ENCODE data around the gene PRKG1. TPM values are rescaled to one million over a fixed set of nuclear protein-coding genes. Genes with fewer than 3 reads are reported as not detected.
A peak's percentile ranks its signal among the peaks of the same experiment; 100 is the strongest.

PRKG1 gene
- total RNA-seq, 1 donor from 2014 or later, result 26.4 TPM

DNA sequence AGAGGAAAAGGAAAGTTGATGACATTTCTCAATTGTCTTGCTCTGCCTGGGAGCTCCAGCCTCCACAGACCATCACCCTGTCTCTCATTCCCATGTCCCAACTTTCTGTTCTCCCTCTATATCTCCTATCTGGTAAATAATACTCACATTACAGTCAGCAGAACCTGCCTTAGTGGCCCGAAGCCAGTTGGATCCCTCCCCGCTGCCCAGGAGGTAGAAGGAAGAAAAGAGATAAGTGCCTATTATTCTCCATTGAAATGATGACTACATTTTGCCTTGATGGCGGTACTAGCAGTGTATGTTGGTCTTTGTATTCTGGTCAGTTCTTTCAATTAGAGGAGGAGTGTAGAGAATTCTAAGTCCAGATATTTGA is 533.2 kb downstream of the PRKG1 start:
- no peak overlapping the region for H3K4me3 Mint-ChIP-seq
- H3K27ac ChIP-seq, result peak overlapping the region; percentile 43
- no peaks in the 10 kb centered on the region for H4K20me1 ChIP-seq (ENCODE audit: low read depth)
- H3K27me3 Mint-ChIP-seq (ENCODE audit: insufficient read depth, low read depth), result peaks cover 3% of the 10 kb centered on the region
- H3K4me1 ChIP-seq, result peaks cover 39% of the 10 kb centered on the region
- no peak overlapping the region for H3K9ac ChIP-seq
- H3K9me3 Mint-ChIP-seq, result peaks cover 8% of the 10 kb centered on the region
- no peak overlapping the region for H2AFZ ChIP-seq (replicated peaks)
- DNase-seq (ENCODE audit: low spot score), result peak; percentile 27
- H3K36me3 Mint-ChIP-seq, result no peaks in the 10 kb centered on the region
- peak overlapping the region; percentile 26 for H3K4me2 ChIP-seq
- H3F3A ChIP-seq (ENCODE audit: low read depth), result peaks cover 37% of the 10 kb centered on the region
- TF ChIP-seq EZH2phosphoT487 (IDR thresholded peaks at IDR 0.05) (no peak), EZH2 (IDR thresholded peaks at IDR 0.05) (no peak)
- TF ChIP-seq, protein P1, sequence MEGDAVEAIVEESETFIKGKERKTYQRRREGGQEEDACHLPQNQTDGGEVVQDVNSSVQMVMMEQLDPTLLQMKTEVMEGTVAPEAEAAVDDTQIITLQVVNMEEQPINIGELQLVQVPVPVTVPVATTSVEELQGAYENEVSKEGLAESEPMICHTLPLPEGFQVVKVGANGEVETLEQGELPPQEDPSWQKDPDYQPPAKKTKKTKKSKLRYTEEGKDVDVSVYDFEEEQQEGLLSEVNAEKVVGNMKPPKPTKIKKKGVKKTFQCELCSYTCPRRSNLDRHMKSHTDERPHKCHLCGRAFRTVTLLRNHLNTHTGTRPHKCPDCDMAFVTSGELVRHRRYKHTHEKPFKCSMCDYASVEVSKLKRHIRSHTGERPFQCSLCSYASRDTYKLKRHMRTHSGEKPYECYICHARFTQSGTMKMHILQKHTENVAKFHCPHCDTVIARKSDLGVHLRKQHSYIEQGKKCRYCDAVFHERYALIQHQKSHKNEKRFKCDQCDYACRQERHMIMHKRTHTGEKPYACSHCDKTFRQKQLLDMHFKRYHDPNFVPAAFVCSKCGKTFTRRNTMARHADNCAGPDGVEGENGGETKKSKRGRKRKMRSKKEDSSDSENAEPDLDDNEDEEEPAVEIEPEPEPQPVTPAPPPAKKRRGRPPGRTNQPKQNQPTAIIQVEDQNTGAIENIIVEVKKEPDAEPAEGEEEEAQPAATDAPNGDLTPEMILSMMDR (IDR thresholded peaks at IDR 0.05), result no peak
- H3K27ac Mint-ChIP-seq, result no peak overlapping the region
- H3K79me2 ChIP-seq (ENCODE audit: low read depth), result no peaks in the 10 kb centered on the region
- no peaks in the 10 kb centered on the region for H3K27me3 ChIP-seq
- no peak overlapping the region for H3K4me3 ChIP-seq
- H3K9me3 ChIP-seq (ENCODE audit: low read depth), result no peaks in the 10 kb centered on the region
- peaks cover 3% of the 10 kb centered on the region for H3K36me3 ChIP-seq
- H3K4me1 Mint-ChIP-seq, result peaks cover 17% of the 10 kb centered on the region

- Mint-ChIP-seq H3K9me3 (peaks cover 8% of the 10 kb centered on the region), H3K27me3 (ENCODE audit: insufficient read depth, low read depth) (peaks cover 3% of the 10 kb centered on the region), H3K4me3 (no peak overlapping the region), H3K4me1 (peaks cover 17% of the 10 kb centered on the region), H3K36me3 (no peaks in the 10 kb centered on the region), H3K27ac (no peak overlapping the region)
- Histone ChIP-seq H3K79me2 (ENCODE audit: low read depth) (no peaks in the 10 kb centered on the region), H2AFZ (replicated peaks) (no peak overlapping the region), H3F3A (ENCODE audit: low read depth) (peaks cover 37% of the 10 kb centered on the region), H3K4me3 (no peak overlapping the region), H3K4me2 (peak overlapping the region; percentile 26), H3K9me3 (ENCODE audit: low read depth) (no peaks in the 10 kb centered on the region), H3K4me1 (peaks cover 39% of the 10 kb centered on the region), H3K36me3 (peaks cover 8% of the 10 kb centered on the region), H3K27ac (peak overlapping the region; percentile 43), H3K9ac (no peak overlapping the region), H4K20me1 (ENCODE audit: low read depth) (no peaks in the 10 kb centered on the region), H3K27me3 (no peaks in the 10 kb centered on the region)
- DNase-seq (ENCODE audit: low spot score), result no peak
- TF ChIP-seq EZH2 (IDR thresholded peaks at IDR 0.05), result no peak
- TF ChIP-seq EZH2phosphoT487 (IDR thresholded peaks at IDR 0.05), result no peak
- TF ChIP-seq, protein P1 (IDR thresholded peaks at IDR 0.05), result no peak
These were observed 533.9 kb downstream of the PRKG1 start for GRCh38 chr10:51608211-51608610.

GRCh38 chr10:51615764-51616298 is 541.5 kb downstream of the PRKG1 start:
- H3K9me3 ChIP-seq (ENCODE audit: low read depth), result peaks cover 8% of the 10 kb centered on the region
- peaks cover 11% of the 10 kb centered on the region for H3K4me1 ChIP-seq
- H3K4me1 Mint-ChIP-seq, result no peaks in the 10 kb centered on the region
- peaks cover 2% of the 10 kb centered on the region for H3K27me3 Mint-ChIP-seq (ENCODE audit: insufficient read depth, low read depth)
- H2AFZ ChIP-seq (replicated peaks), result no peak overlapping the region
- H3K4me3 ChIP-seq, result no peak overlapping the region
- DNase-seq (ENCODE audit: low spot score), result no peak
- H3K27ac ChIP-seq, result no peak overlapping the region
- H3K4me3 Mint-ChIP-seq, result no peak overlapping the region
- H3K4me2 ChIP-seq, result no peak overlapping the region
- H4K20me1 ChIP-seq (ENCODE audit: low read depth), result no peaks in the 10 kb centered on the region
- no peak overlapping the region for H3K9ac ChIP-seq
- peaks cover 13% of the 10 kb centered on the region for H3K9me3 Mint-ChIP-seq
- H3K27ac Mint-ChIP-seq, result no peak overlapping the region
- no peaks in the 10 kb centered on the region for H3K27me3 ChIP-seq
- no peaks in the 10 kb centered on the region for H3K79me2 ChIP-seq (ENCODE audit: low read depth)
- H3K36me3 ChIP-seq, result peaks cover 8% of the 10 kb centered on the region
- no peaks in the 10 kb centered on the region for H3F3A ChIP-seq (ENCODE audit: low read depth)
- TF ChIP-seq EZH2phosphoT487 (IDR thresholded peaks at IDR 0.05), result no peak
- no peaks in the 10 kb centered on the region for H3K36me3 Mint-ChIP-seq

DNA sequence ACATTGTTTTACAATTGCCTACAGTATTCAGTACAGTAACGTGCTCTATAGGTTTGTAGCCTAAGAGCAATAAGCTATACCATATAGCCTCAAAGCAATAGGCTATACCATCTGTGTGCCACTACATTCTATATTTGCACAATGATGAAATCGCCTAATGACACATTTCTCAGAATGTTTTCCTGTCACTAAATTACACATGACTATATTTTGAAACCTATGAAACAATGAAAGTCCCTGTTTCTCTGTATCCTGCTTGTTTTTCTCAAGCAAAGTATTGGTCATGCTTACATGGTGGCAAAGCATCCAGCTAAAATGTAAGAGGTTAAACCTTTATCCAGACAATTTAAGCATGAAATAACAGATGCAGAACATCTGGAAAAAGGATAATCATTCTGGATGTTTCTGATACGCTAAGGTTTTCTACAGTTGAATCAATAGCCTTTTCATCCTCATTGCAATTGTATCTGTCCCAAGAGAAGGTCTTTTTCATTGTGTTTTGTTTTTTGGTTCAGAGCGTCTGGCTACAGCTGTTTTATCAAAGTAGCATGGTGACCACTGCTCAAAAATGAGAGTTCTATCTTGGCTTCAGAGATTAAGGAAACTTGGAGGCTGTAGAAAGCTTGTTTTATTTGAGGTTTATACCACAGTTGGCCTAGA is 543.4 kb downstream of the PRKG1 start:
- no peak overlapping the region for H3K4me3 Mint-ChIP-seq
- H2AFZ ChIP-seq (replicated peaks), result no peak overlapping the region
- no peak for DNase-seq (ENCODE audit: low spot score)
- no peaks in the 10 kb centered on the region for H3K4me1 Mint-ChIP-seq
- no peak overlapping the region for H3K9ac ChIP-seq
- peaks cover 2% of the 10 kb centered on the region for H3K27me3 Mint-ChIP-seq (ENCODE audit: insufficient read depth, low read depth)
- no peak overlapping the region for H3K4me3 ChIP-seq
- TF ChIP-seq, protein P1 (IDR thresholded peaks at IDR 0.05), result no peak
- TF ChIP-seq EZH2 (IDR thresholded peaks at IDR 0.05) (no peak), EZH2phosphoT487 (IDR thresholded peaks at IDR 0.05) (no peak)
- no peaks in the 10 kb centered on the region for H3K27me3 ChIP-seq
- no peaks in the 10 kb centered on the region for H3F3A ChIP-seq (ENCODE audit: low read depth)
- H3K36me3 Mint-ChIP-seq, result no peaks in the 10 kb centered on the region
- peaks cover 3% of the 10 kb centered on the region for H3K36me3 ChIP-seq
- no peak overlapping the region for H3K4me2 ChIP-seq
- no peak overlapping the region for H3K27ac Mint-ChIP-seq
- peaks cover 7% of the 10 kb centered on the region for H3K9me3 Mint-ChIP-seq
- H3K9me3 ChIP-seq (ENCODE audit: low read depth), result peaks cover 8% of the 10 kb centered on the region
- H3K4me1 ChIP-seq, result peaks cover 11% of the 10 kb centered on the region
- H4K20me1 ChIP-seq (ENCODE audit: low read depth), result no peaks in the 10 kb centered on the region
- H3K27ac ChIP-seq, result no peak overlapping the region
- H3K79me2 ChIP-seq (ENCODE audit: low read depth), result no peaks in the 10 kb centered on the region
